Neural progenitor cell (in vitro differentiated cells): ENCODE results near the gene KDSR. TPM values are rescaled to one million over a fixed set of nuclear protein-coding genes. Genes with fewer than 3 reads are reported as not detected.

Experiments used
- DNase-seq: peaks from one replicate; pipeline ENCODE4 v3.0.0-alpha.2; 2016; ENCODE audit warnings: low spot score
- H2AFZ ChIP-seq: fragments of 200-600 bp; sonication (generic); replicated peaks from 2 replicates; pipeline ENCODE4 v1.6.1; 2016; ENCODE audit warnings: antibody characterized with exemption
- H3F3A ChIP-seq: fragments of 200-600 bp; sonication (generic); 2 replicates; pipeline ENCODE4 v1.6.1; 2016; ENCODE audit warnings: antibody characterized with exemption, low read depth
- H3K27ac ChIP-seq: fragments of 200-600 bp; sonication (generic); 2 replicates; pipeline ENCODE4 v1.5.1; 2016; ENCODE audit warnings: mild to moderate bottlenecking
- H3K27me3 ChIP-seq: fragments of 200-600 bp; sonication (generic); 2 replicates; pipeline ENCODE4 v1.6.1; 2016; ENCODE audit warnings: mild to moderate bottlenecking, moderate library complexity
- H3K36me3 ChIP-seq: fragments of 200-600 bp; sonication (generic); 2 replicates; pipeline ENCODE4 v1.5.1; 2016
- H3K4me1 ChIP-seq: fragments of 200-600 bp; sonication (generic); 2 replicates; pipeline ENCODE4 v1.6.1; 2016; ENCODE audit warnings: mixed run types
- H3K4me2 ChIP-seq: fragments of 200-600 bp; sonication (generic); 2 replicates; pipeline ENCODE4 v1.6.1; 2016
- H3K4me3 ChIP-seq: fragments of 200-600 bp; sonication (generic); 2 replicates; pipeline ENCODE4 v1.5.1; 2016
- H3K79me2 ChIP-seq: fragments of 200-600 bp; sonication (generic); 2 replicates; pipeline ENCODE4 v1.6.1; 2016; ENCODE audit warnings: low read depth
- H3K9ac ChIP-seq: fragments of 200-600 bp; sonication (generic); 2 replicates; pipeline ENCODE4 v1.6.1; 2016
- H3K9me3 ChIP-seq: fragments of 200-600 bp; sonication (generic); 2 replicates; pipeline ENCODE4 v1.5.1; 2016; ENCODE audit warnings: low read depth
- H4K20me1 ChIP-seq: fragments of 200-600 bp; sonication (generic); 2 replicates; pipeline ENCODE4 v1.6.1; 2016; ENCODE audit warnings: low read depth
- H3K27ac Mint-ChIP-seq: 3 replicates; pipeline ENCODE4 v1.8.0; 2021; ENCODE audit warnings: mixed read lengths
- H3K27me3 Mint-ChIP-seq: 2 replicates; pipeline ENCODE4 v1.8.0; 2022; ENCODE audit warnings: low read depth, mild to moderate bottlenecking, inconsistent platforms, moderate library complexity, mixed read lengths; ENCODE audit not compliant: insufficient read depth
- H3K36me3 Mint-ChIP-seq: 3 replicates; pipeline ENCODE4 v1.8.0; 2021; ENCODE audit warnings: mixed read lengths
- H3K4me1 Mint-ChIP-seq: 3 replicates; pipeline ENCODE4 v1.8.0; 2021; ENCODE audit warnings: mixed read lengths
- H3K4me3 Mint-ChIP-seq: 3 replicates; pipeline ENCODE4 v1.8.0; 2021; ENCODE audit warnings: mild to moderate bottlenecking, moderate library complexity, mixed read lengths
- H3K9me3 Mint-ChIP-seq: 3 replicates; pipeline ENCODE4 v1.8.0; 2020; ENCODE audit warnings: mixed read lengths
- EZH2 ChIP-seq: fragments of 200-600 bp; sonication (generic); IDR thresholded peaks from 2 replicates; pipeline ENCODE4 v1.6.1; 2017; ENCODE audit warnings: antibody characterized with exemption, mild to moderate bottlenecking, moderate library complexity
- EZH2phosphoT487 ChIP-seq: fragments of 200-600 bp; sonication (generic); IDR thresholded peaks from 2 replicates; pipeline ENCODE4 v1.6.1; 2017; ENCODE audit warnings: antibody characterized with exemption
- total RNA-seq: library from RNA; depleted of rRNA; stranded (reverse); fragments of >200 nt; gene quantifications from 2 replicates; pipeline ENCODE4 v1.2.3, GENCODE V29; 2015; ENCODE audit warnings: low replicate concordance
- TF ChIP-seq, protein P1 (sequence below): fragments of 200-600 bp; sonication (generic); IDR thresholded peaks from 2 replicates; pipeline ENCODE4 v1.5.1; 2017; ENCODE audit warnings: antibody characterized with exemption, mild to moderate bottlenecking

Gene KDSR
- total RNA-seq, 1 donor from 2014 or later, result 20.6 TPM

- Histone ChIP-seq H3K36me3 (no peaks in the 10 kb centered on the region), H3K27ac (no peak overlapping the region), H3K4me1 (peaks cover 8% of the 10 kb centered on the region), H3K9ac (no peak overlapping the region), H2AFZ (no peak overlapping the region), H3F3A (no peaks in the 10 kb centered on the region), H3K4me3 (no peak overlapping the region), H3K9me3 (no peaks in the 10 kb centered on the region), H4K20me1 (no peaks in the 10 kb centered on the region), H3K4me2 (no peak overlapping the region), H3K27me3 (no peaks in the 10 kb centered on the region), H3K79me2 (no peaks in the 10 kb centered on the region)
- no peak for DNase-seq
- Mint-ChIP-seq H3K36me3 (peaks cover 7% of the 10 kb centered on the region), H3K4me3 (no peak overlapping the region), H3K4me1 (peaks cover 18% of the 10 kb centered on the region), H3K9me3 (no peaks in the 10 kb centered on the region), H3K27me3 (no peaks in the 10 kb centered on the region), H3K27ac (no peak overlapping the region)
- TF ChIP-seq, protein P1, sequence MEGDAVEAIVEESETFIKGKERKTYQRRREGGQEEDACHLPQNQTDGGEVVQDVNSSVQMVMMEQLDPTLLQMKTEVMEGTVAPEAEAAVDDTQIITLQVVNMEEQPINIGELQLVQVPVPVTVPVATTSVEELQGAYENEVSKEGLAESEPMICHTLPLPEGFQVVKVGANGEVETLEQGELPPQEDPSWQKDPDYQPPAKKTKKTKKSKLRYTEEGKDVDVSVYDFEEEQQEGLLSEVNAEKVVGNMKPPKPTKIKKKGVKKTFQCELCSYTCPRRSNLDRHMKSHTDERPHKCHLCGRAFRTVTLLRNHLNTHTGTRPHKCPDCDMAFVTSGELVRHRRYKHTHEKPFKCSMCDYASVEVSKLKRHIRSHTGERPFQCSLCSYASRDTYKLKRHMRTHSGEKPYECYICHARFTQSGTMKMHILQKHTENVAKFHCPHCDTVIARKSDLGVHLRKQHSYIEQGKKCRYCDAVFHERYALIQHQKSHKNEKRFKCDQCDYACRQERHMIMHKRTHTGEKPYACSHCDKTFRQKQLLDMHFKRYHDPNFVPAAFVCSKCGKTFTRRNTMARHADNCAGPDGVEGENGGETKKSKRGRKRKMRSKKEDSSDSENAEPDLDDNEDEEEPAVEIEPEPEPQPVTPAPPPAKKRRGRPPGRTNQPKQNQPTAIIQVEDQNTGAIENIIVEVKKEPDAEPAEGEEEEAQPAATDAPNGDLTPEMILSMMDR, result no peak
- TF ChIP-seq EZH2 (no peak), EZH2phosphoT487 (no peak)
These were observed 64.8 kb downstream of the KDSR start for GRCh38 chr18:63302220-63302619.

DNA sequence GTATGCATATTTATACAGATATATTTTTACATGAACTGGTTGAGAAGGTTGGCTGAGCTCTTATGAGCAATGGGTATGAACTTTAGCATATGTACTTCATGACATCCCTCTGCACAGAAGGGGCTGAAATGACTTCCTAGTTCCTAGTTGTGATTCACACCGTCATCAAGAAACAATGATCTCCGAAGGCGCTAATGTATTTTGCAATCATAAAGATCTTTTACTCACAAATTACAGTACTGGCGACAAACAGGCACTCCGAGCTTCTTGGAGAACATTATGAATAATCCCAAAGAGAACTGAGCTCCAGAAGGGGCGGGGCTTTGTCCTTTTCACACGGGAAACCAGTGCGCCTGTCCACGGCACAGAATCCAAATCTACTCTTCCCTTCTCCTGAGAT lies 65.6 kb downstream of the KDSR start:
- Histone ChIP-seq H3F3A (no peaks in the 10 kb centered on the region), H4K20me1 (no peaks in the 10 kb centered on the region), H3K27me3 (no peaks in the 10 kb centered on the region), H3K36me3 (no peaks in the 10 kb centered on the region), H2AFZ (no peak overlapping the region), H3K9ac (no peak overlapping the region), H3K4me3 (no peak overlapping the region), H3K79me2 (no peaks in the 10 kb centered on the region), H3K4me1 (peaks cover 6% of the 10 kb centered on the region), H3K27ac (no peak overlapping the region), H3K4me2 (no peak overlapping the region), H3K9me3 (no peaks in the 10 kb centered on the region)
- Mint-ChIP-seq H3K27me3 (no peaks in the 10 kb centered on the region), H3K9me3 (no peaks in the 10 kb centered on the region), H3K4me1 (peaks cover 18% of the 10 kb centered on the region), H3K36me3 (peaks cover 7% of the 10 kb centered on the region), H3K27ac (no peak overlapping the region), H3K4me3 (no peak overlapping the region)
- TF ChIP-seq EZH2, result no peak
- no peak for DNase-seq

GRCh38 chr18:63299837-63300745 lies 66.9 kb downstream of the KDSR start:
- no peak overlapping the region for H2AFZ ChIP-seq
- H3K9ac ChIP-seq, result no peak overlapping the region
- TF ChIP-seq EZH2 (no peak), EZH2phosphoT487 (no peak)
- TF ChIP-seq, protein P1, result no peak
- no peaks in the 10 kb centered on the region for H3K79me2 ChIP-seq
- H3K27ac ChIP-seq, result no peak overlapping the region
- H4K20me1 ChIP-seq, result no peaks in the 10 kb centered on the region
- Mint-ChIP-seq H3K9me3 (no peaks in the 10 kb centered on the region), H3K27me3 (no peaks in the 10 kb centered on the region), H3K27ac (peak overlapping the region; percentile 43), H3K4me3 (no peak overlapping the region), H3K4me1 (peaks cover 18% of the 10 kb centered on the region), H3K36me3 (peaks cover 12% of the 10 kb centered on the region)
- no peaks in the 10 kb centered on the region for H3K36me3 ChIP-seq
- no peak overlapping the region for H3K4me2 ChIP-seq
- H3K9me3 ChIP-seq, result no peaks in the 10 kb centered on the region
- H3K4me1 ChIP-seq, result peaks cover 4% of the 10 kb centered on the region
- DNase-seq, result no peak
- no peaks in the 10 kb centered on the region for H3K27me3 ChIP-seq
- H3F3A ChIP-seq, result no peaks in the 10 kb centered on the region
- no peak overlapping the region for H3K4me3 ChIP-seq
